HepG2 (cell line): ENCODE measurements around the gene SYPL2. TPM values are rescaled to one million over a fixed set of nuclear protein-coding genes. Genes with fewer than 3 reads are reported as not detected.
A peak's percentile ranks its signal among the peaks of the same experiment; 100 is the strongest.

Experiments
- ATAC-seq: fragments of 200-7000 bp; cut with Tn5 transposase; 3 replicates; pipeline ENCODE4 v1.9.1; 2020; ENCODE audit warnings: mild to moderate bottlenecking, moderate library complexity
- BruUV-seq: library from RNA; stranded (reverse); fragments of 400-500 nt; replicated peaks from 2 replicates; lab custom pipeline; 2021; lab: Mats Ljungman, UMichigan
- CTCF ChIA-PET: fragments of 300-600 bp; formaldehyde crosslinking; extraction: SDS; loops from one replicate; lab custom pipeline; 2021; ENCODE audit warnings: low total read pairs, inconsistent platforms, low intra/inter-chr PET ratio; lab: Yijun Ruan, JAX
- POLR2A ChIA-PET: fragments of 350-600 bp; sonication (Branson Sonifier 250); formaldehyde crosslinking; loops from one replicate; lab custom pipeline; 2020; ENCODE audit warnings: antibody characterized with exemption, inconsistent platforms; lab: Yijun Ruan, JAX
- DNase-seq: peaks from one replicate; pipeline ENCODE4 v3.0.0-alpha.2; 2015; ENCODE audit warnings: low spot score
- FAIRE-seq: peaks from 3 replicates; lab custom pipeline; 2011; peaks lifted over from hg19 to GRCh38; lab: Jason Lieb, UNC
- H2AFZ ChIP-seq: one replicate; pipeline ENCODE4 v1.6.1; 2011; ENCODE audit warnings: low read length, inconsistent platforms
- H3K27ac ChIP-seq: fragments of 300-600 bp; 3 replicates; pipeline ENCODE4 v1.8.0; 2011; ENCODE audit warnings: mixed run types, mild to moderate bottlenecking, mixed read lengths, low read length, inconsistent platforms; ENCODE audit not compliant: insufficient read depth; ENCODE audit errors: extremely low read length
- H3K27me3 ChIP-seq, 2 experiments: fragments of 200-600 bp in 1 of 2; 2 replicates in 1 of 2; 3 replicates in 1 of 2; pipeline versions ENCODE4 v1.6.0 to v1.8.0; 2011; ENCODE audit warnings: low read length in 2 of 2, mild to moderate bottlenecking in 2 of 2, moderate library complexity in 2 of 2, inconsistent platforms in 1 of 2; ENCODE audit not compliant: insufficient read depth in 2 of 2, control insufficient read depth in 1 of 2
- H3K36me3 ChIP-seq, 2 experiments: fragments of 200-600 bp in 1 of 2; replicated peaks in 1 of 2; 2 replicates in 1 of 2; 3 replicates in 1 of 2; pipeline versions ENCODE4 v1.5.1 to v1.8.0; 2011; ENCODE audit warnings: low read length in 2 of 2, inconsistent platforms in 1 of 2; ENCODE audit not compliant: insufficient read depth in 2 of 2, control insufficient read depth in 1 of 2
- H3K4me1 ChIP-seq: 2 replicates; pipeline ENCODE4 v1.5.1; 2012; ENCODE audit warnings: low read length, inconsistent platforms; ENCODE audit not compliant: insufficient read depth
- H3K4me2 ChIP-seq: 2 replicates; pipeline ENCODE4 v1.6.0; 2011; ENCODE audit warnings: low read depth, low read length, inconsistent platforms
- H3K4me3 ChIP-seq, 3 experiments: fragments of 200-600 bp in 1 of 3; sonication (generic), shearing (Covaris generic) in 1 of 3; replicated peaks in 1 of 3; 2 replicates each; pipeline ENCODE4 v1.5.1; 2011 to 2016; ENCODE audit warnings: low read length in 3 of 3, inconsistent platforms in 2 of 3, low read depth in 2 of 3, mild to moderate bottlenecking in 2 of 3, control low read depth in 1 of 3, mixed read lengths in 1 of 3; ENCODE audit not compliant: insufficient read depth in 1 of 3
- H3K79me2 ChIP-seq: one replicate; pipeline ENCODE4 v1.6.1; 2011; ENCODE audit warnings: low read length, inconsistent platforms; ENCODE audit not compliant: insufficient read depth
- H3K9ac ChIP-seq: 2 replicates; pipeline ENCODE4 v1.6.0; 2011; ENCODE audit warnings: mild to moderate bottlenecking, low read depth, low read length, inconsistent platforms; ENCODE audit not compliant: insufficient read depth
- H3K9me3 ChIP-seq: 2 replicates; pipeline ENCODE4 v1.5.1; 2012; ENCODE audit warnings: mild to moderate bottlenecking, low read length
- H4K20me1 ChIP-seq: 2 replicates; pipeline ENCODE4 v1.6.0; 2011; ENCODE audit warnings: inconsistent platforms, mild to moderate bottlenecking, low read length, moderate library complexity; ENCODE audit not compliant: insufficient read depth
- FOXJ3 ChIP-seq: sonication (generic); formaldehyde crosslinking; IDR thresholded peaks from 2 replicates; pipeline ENCODE4 v1.4.0; 2020; ENCODE audit warnings: missing genetic modification reagents, mild to moderate bottlenecking, borderline replicate concordance
- HDAC2 ChIP-seq: sonication (generic); formaldehyde crosslinking; IDR thresholded peaks from 2 replicates; pipeline ENCODE4 v1.4.0; 2020; ENCODE audit warnings: missing genetic modification reagents
- JUN ChIP-seq: sonication (generic); formaldehyde crosslinking; IDR thresholded peaks from 2 replicates; pipeline ENCODE4 v1.4.0; 2020; ENCODE audit warnings: mild to moderate bottlenecking, missing genetic modification reagents
- KAT7 ChIP-seq: IDR thresholded peaks from 2 replicates; pipeline ENCODE4 v1.6.1; 2018; ENCODE audit warnings: borderline replicate concordance, missing compliant biosample characterization
- KDM1A ChIP-seq: IDR thresholded peaks from 2 replicates; pipeline ENCODE4 v1.6.1; 2016; ENCODE audit warnings: missing compliant biosample characterization
- KLF9 ChIP-seq: IDR thresholded peaks from 2 replicates; pipeline ENCODE4 v1.6.1; 2016; ENCODE audit warnings: low read depth
- KMT2A ChIP-seq: sonication (generic); formaldehyde crosslinking; IDR thresholded peaks from 2 replicates; pipeline ENCODE4 v1.4.0; 2020; ENCODE audit warnings: missing genetic modification reagents
- MTA1 ChIP-seq: sonication (generic); formaldehyde crosslinking; IDR thresholded peaks from 2 replicates; pipeline ENCODE4 v1.4.0; 2020; ENCODE audit warnings: missing genetic modification reagents, mild to moderate bottlenecking, borderline replicate concordance
- NFYB ChIP-seq: sonication (generic); formaldehyde crosslinking; IDR thresholded peaks from 2 replicates; pipeline ENCODE4 v1.4.0; 2020; ENCODE audit warnings: missing genetic modification reagents
- SIN3A ChIP-seq: IDR thresholded peaks from 2 replicates; pipeline ENCODE4 v1.6.1; 2011; ENCODE audit warnings: low read depth, mild to moderate bottlenecking, control low read depth, low read length, borderline replicate concordance
- SNAPC5 ChIP-seq: sonication (generic); formaldehyde crosslinking; IDR thresholded peaks from 2 replicates; pipeline ENCODE4 v1.8.1; 2023; ENCODE audit warnings: mild to moderate bottlenecking, missing genetic modification reagents, borderline replicate concordance
- ZMYM3 ChIP-seq: sonication (generic); formaldehyde crosslinking; IDR thresholded peaks from 2 replicates; pipeline ENCODE4 v1.5.1; 2020; ENCODE audit warnings: mild to moderate bottlenecking, missing genetic modification reagents
- ZNF264 ChIP-seq: sonication (generic); formaldehyde crosslinking; IDR thresholded peaks from 2 replicates; pipeline ENCODE4 v1.4.0; 2020; ENCODE audit warnings: missing genetic modification reagents
- ZNF335 ChIP-seq: sonication (generic); formaldehyde crosslinking; IDR thresholded peaks from 2 replicates; pipeline ENCODE4 v1.4.0; 2020; ENCODE audit warnings: missing genetic modification reagents
- ZNF383 ChIP-seq: sonication (generic); formaldehyde crosslinking; IDR thresholded peaks from 2 replicates; pipeline ENCODE4 v1.4.0; 2020; ENCODE audit warnings: missing genetic modification reagents, mild to moderate bottlenecking, borderline replicate concordance
- ZNF572 ChIP-seq: sonication (generic); formaldehyde crosslinking; IDR thresholded peaks from 2 replicates; pipeline ENCODE4 v1.5.1; 2020; ENCODE audit warnings: mild to moderate bottlenecking, missing genetic modification reagents
- ZNF577 ChIP-seq: sonication (generic); formaldehyde crosslinking; IDR thresholded peaks from 2 replicates; pipeline ENCODE4 v1.4.0; 2020; ENCODE audit warnings: mild to moderate bottlenecking, low read depth, missing genetic modification reagents, borderline replicate concordance
- ZNF616 ChIP-seq: sonication (generic); formaldehyde crosslinking; IDR thresholded peaks from 2 replicates; pipeline ENCODE4 v1.5.0; 2020; ENCODE audit warnings: low read depth, mild to moderate bottlenecking, missing genetic modification reagents
- WGBS: methylation state at CpG from one replicate; pipeline ENCODE4 v1.1.6; 2017; ENCODE audit warnings: low lambda C conversion rate; 5-methylcytosine and 5-hydroxymethylcytosine counted together
- in situ Hi-C: cut with HindIII; loops from 2 replicates; pipeline ENCODE4 v1.10.0; 2017; ENCODE audit warnings: low pct_unique_long_range_greater_than_20kb; ENCODE audit not compliant: extremely low pct_ligation_motif_present
- intact Hi-C: fragments of 100-400 bp; cut with micrococcal nuclease; formaldehyde crosslinking; loops from one replicate; pipeline ENCODE4 v1.10.0; 2022; ENCODE audit not compliant: unreplicated experiment
- polyA plus RNA-seq, 8 experiments: library from polyadenylated mRNA; depleted of rRNA in 3 of 8; stranded (reverse) in 7 of 8; unstranded in 1 of 8; fragments of >200 nt; fragmentation: Illumina TruSeq in 4 of 8; extraction: Trizol in 4 of 8; gene quantifications; 2 replicates each; pipeline versions ENCODE4 v1.2.1 to v1.2.3, GENCODE V29; 2011 to 2016; ENCODE audit warnings: low read depth in 4 of 8, missing spikeins in 1 of 8, mixed read lengths in 1 of 8; ENCODE audit not compliant: insufficient read depth in 1 of 8
- total RNA-seq, 5 experiments: library from RNA; depleted of rRNA; stranded (reverse); fragments of >200 nt; fragmentation: Illumina TruSeq; extraction: Trizol; gene quantifications; 2 replicates each; pipeline ENCODE4 v1.2.3, GENCODE V29; 2016; ENCODE audit warnings: low read depth in 1 of 5
- TF ChIP-seq, protein P1 (sequence below): sonication (generic); formaldehyde crosslinking; IDR thresholded peaks from 2 replicates; pipeline ENCODE4 v1.4.0; 2020; ENCODE audit warnings: missing genetic modification reagents, borderline replicate concordance
- TF ChIP-seq, protein P2 (sequence below): sonication (generic); formaldehyde crosslinking; IDR thresholded peaks from 2 replicates; pipeline ENCODE4 v1.4.0; 2020; ENCODE audit warnings: missing genetic modification reagents, mild to moderate bottlenecking, borderline replicate concordance

Gene SYPL2
- total and polyA plus RNA-seq, 2 of the 13 experiments (the other 11 are each of a cell fraction or from before 2014, with no cell fraction given), result 0.17 to 0.24 TPM

- H3K79me2 ChIP-seq, result no peaks in the 10 kb centered on the region
- CTCF ChIA-PET, result no interaction called here
- in situ Hi-C loops (loop anchor here (5.0 kb wide), 1 partner anchor 57 kb away; the partner anchor contains the start of gene PSMA5), intact Hi-C loops (no loop called here)
- ATAC-seq (peak; percentile 84), FAIRE-seq (no peak), DNase-seq (peak; percentile 84)
- peak within 1 kb of the TSS; percentile 83 for H3K27ac ChIP-seq
- H3K4me2 ChIP-seq, result peak within 1 kb of the TSS; percentile 97
- H3K9me3 ChIP-seq, result no peaks in the 10 kb centered on the region
- 3% methylated on average over 24 of the region's 73 CpGs for WGBS
- H3K27me3 ChIP-seq, result peaks cover 1 to 17% of the 10 kb centered on the region in 2 experiments; a peak in 4 of 5 replicates
- H2AFZ ChIP-seq, result peak within 1 kb of the TSS; percentile 95
- no peaks in the 10 kb centered on the region; a peak in 1 of 5 replicates for H3K36me3 ChIP-seq
- no TSS peak for BruUV-seq
- no peaks in the 10 kb centered on the region for H4K20me1 ChIP-seq
- H3K9ac ChIP-seq, result peak within 1 kb of the TSS; percentile 91
- H3K4me3 ChIP-seq, result peak within 1 kb of the TSS; percentile 75 to 92 (median 78)
- POLR2A ChIA-PET, result interaction anchor here (0.6 to 1.9 kb wide), 10 partner anchors 10 to 270 kb away, joined by 3 to 10 read pairs (median 4); partner anchors contain the start of genes AMIGO1, CYB561D1, PSMA5 and SARS1
- peaks cover 19% of the 10 kb centered on the region for H3K4me1 ChIP-seq
- TF ChIP-seq ZNF335 (CRISPR knock-in tag) (no peak; the same call in 1 of the 2 replicates), KMT2A (CRISPR knock-in tag) (0 out of 2 replicates have a peak, but pooled peaks have one; percentile 75), HDAC2 (CRISPR knock-in tag) (0 out of 2 replicates have a peak, but pooled peaks have one; percentile 43), SNAPC5 (CRISPR knock-in tag) (no peak), KAT7 (peak; percentile 79; the same call in 1 of the 2 replicates), KLF9 (CRISPR knock-in tag) (no peak), NFYB (0 out of 2 replicates have a peak, but pooled peaks have one; percentile 29), ZNF616 (CRISPR knock-in tag) (peak; percentile 25; the same call in 1 of the 2 replicates), ZNF383 (CRISPR knock-in tag) (no peak), ZNF572 (CRISPR knock-in tag) (0 out of 2 replicates have a peak, but pooled peaks have one; percentile 39), ZNF264 (CRISPR knock-in tag) (0 out of 2 replicates have a peak, but pooled peaks have one; percentile 34), MTA1 (CRISPR knock-in tag) (peak; percentile 28; the same call in 1 of the 2 replicates), ZNF577 (CRISPR knock-in tag) (no peak), JUN (CRISPR knock-in tag) (0 out of 2 replicates have a peak, but pooled peaks have one; percentile 6), SIN3A (no peak; the same call in 1 of the 2 replicates), FOXJ3 (CRISPR knock-in tag) (no peak), KDM1A (CRISPR knock-in tag) (no peak; the same call in 1 of the 2 replicates), ZMYM3 (peak; percentile 97)
- TF ChIP-seq, protein P1, sequence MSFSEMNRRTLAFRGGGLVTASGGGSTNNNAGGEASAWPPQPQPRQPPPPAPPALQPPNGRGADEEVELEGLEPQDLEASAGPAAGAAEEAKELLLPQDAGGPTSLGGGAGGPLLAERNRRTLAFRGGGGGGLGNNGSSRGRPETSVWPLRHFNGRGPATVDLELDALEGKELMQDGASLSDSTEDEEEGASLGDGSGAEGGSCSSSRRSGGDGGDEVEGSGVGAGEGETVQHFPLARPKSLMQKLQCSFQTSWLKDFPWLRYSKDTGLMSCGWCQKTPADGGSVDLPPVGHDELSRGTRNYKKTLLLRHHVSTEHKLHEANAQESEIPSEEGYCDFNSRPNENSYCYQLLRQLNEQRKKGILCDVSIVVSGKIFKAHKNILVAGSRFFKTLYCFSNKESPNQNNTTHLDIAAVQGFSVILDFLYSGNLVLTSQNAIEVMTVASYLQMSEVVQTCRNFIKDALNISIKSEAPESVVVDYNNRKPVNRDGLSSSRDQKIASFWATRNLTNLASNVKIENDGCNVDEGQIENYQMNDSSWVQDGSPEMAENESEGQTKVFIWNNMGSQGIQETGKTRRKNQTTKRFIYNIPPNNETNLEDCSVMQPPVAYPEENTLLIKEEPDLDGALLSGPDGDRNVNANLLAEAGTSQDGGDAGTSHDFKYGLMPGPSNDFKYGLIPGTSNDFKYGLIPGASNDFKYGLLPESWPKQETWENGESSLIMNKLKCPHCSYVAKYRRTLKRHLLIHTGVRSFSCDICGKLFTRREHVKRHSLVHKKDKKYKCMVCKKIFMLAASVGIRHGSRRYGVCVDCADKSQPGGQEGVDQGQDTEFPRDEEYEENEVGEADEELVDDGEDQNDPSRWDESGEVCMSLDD (CRISPR knock-in tag), result peak; percentile 96; the same call in 1 of the 2 replicates
- TF ChIP-seq, protein P2, sequence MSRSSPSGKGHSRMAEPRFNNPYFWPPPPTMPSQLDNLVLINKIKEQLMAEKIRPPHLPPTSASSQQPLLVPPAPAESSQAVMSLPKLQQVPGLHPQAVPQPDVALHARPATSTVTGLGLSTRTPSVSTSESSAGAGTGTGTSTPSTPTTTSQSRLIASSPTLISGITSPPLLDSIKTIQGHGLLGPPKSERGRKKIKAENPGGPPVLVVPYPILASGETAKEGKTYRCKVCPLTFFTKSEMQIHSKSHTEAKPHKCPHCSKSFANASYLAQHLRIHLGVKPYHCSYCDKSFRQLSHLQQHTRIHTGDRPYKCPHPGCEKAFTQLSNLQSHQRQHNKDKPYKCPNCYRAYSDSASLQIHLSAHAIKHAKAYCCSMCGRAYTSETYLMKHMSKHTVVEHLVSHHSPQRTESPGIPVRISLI, result no peak
These were observed 17.5 kb downstream of the SYPL2 start, which contains the start of gene ATXN7L2 for GRCh38 chr1:109483672-109484518. Gene ATXN7L2, plus strand, starts transcription at chr1:109483905. Its CDS starts 49 bp downstream, at chr1:109483954.
